SK-N-MC (cell line): ENCODE data around the gene ADPGK.

Source experiments
- EZH2 ChIP-seq: fragments of 200-600 bp; sonication (generic); IDR thresholded peaks from one replicate; pipeline ENCODE4 v1.6.1; 2017; ENCODE audit warnings: antibody characterized with exemption
- FOXP2 ChIP-seq: optimal IDR thresholded peaks from 2 replicates; pipeline ENCODE3; 2011; ENCODE audit warnings: mild to moderate bottlenecking, moderate library complexity; ENCODE audit not compliant: insufficient read depth; ENCODE audit errors: extremely low read length, control extremely low read depth
- POLR2AphosphoS5 ChIP-seq: IDR thresholded peaks from 2 replicates; pipeline ENCODE4 v1.6.1; 2012; ENCODE audit warnings: mild to moderate bottlenecking, low read depth, low read length, borderline replicate concordance

- TF ChIP-seq EZH2 (no peak), POLR2AphosphoS5 (no peak), FOXP2 (no peak)
Measured at GRCh38 chr15:72803006-72803405, 19.4 kb upstream of the ADPGK start.
